GM21381 (cell line): ENCODE measurements around the gene FAIM2.

Experiments
- ATAC-seq: cut with Tn5 transposase; IDR thresholded peaks from one replicate; pipeline ENCODE4 v1.9.1; 2021; ENCODE audit warnings: mild to moderate bottlenecking, moderate library complexity; ENCODE audit not compliant: unreplicated experiment

The FAIM2 gene

DNA sequence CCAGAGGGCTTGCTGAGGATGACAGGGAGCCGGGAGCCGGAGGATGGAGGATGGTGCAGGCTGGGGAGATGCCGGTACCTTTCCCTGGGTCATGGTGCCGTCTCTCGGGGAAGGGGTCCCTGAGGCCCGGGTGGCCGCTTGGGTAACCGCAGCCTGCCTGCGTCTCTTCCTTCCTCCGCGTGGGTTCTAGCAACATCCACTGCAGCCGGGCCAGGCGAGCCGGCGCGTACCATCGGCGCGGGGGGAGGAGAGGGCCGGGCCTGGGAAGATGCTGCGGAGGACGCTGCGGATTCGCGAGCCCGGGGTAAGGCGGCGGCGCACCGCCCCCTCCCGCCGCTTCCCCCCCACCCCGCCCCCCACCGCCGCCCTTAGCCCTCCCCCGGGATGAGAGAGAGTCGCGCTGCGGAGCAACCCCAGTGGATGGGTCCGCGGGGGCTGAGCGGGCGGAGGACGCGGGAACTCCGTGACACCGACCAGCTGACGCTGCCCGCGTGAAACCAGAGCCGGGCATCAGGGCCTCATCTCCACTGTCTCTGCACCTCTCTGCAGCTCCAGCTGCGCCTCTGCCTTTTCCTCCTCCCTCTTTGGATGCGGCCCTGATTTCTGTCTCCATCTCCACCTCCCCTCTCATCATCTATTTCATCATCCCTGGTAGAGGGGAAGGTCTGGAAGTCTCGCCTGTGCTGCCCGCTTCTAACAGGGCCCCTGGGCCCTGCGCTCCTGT lies at the start of gene FAIM2:
Gene FAIM2, minus strand, starts transcription at position 201 of the 724 bp plus-strand sequence. Its CDS starts 108 bp downstream, at position 93.
- no peak for ATAC-seq

DNA sequence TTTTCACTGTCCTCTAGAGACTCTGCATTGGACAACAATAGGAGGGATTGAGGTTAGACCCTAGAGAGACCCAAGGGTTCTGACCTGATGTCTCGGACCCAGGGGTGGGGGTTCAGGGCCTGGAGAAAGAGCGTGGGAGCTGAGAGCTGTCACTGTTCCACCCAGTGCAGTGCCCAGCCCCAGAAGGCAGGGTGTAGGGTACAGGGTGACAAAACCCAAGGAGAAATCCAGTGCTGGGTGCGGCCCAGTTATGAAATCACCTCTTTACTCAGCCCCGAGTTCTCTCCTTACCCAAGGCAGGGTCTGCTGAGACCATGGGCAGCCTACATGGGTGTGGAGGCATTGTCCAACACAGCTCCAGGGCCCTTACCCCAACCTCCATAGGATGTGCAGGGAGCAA lies 49.5 kb upstream of the FAIM2 start:
- no peak for ATAC-seq

- no peak for ATAC-seq
Observed at GRCh38 chr12:49952391-49953055, 48.8 kb upstream of the FAIM2 start.

DNA sequence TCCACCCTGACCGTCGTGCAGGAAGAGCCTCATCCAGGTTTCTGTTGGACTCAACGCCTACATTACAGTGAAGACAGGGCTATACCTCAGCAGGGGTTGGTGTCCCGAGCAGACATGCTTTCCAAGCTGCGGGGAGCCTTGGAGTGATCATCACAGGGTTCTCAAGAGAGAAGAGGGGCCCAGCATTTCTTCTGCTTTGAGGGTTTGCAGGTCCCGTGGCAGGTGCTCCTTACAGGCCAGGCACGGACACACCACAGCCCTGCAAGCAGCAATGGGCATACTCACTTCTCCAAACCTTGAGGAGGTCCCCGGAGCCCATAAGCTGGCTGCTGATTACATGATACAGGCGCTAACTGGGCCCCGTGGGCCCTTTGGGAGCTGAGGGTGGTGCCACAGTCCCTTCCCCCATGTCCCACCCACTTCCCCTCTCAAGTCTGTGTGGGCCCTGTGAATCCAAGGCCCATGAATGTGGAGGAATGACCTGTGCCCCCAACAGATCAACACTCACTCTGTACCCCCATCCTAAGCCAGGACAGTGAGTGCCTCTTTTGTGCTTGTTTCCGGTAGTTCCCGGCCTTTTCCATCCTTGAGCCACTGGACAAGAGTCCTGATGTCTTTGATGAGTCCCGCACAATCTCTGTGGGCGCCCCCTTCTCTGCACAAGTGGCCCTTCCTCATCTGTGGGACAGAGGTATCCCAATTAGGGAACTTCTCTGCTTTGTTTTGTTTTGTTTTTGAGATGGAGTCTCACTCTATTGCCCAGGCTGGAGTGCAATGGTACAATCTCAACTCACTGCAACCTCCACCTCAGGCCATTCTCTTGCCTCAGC lies 47.9 kb upstream of the FAIM2 start:
- ATAC-seq: no peak

DNA sequence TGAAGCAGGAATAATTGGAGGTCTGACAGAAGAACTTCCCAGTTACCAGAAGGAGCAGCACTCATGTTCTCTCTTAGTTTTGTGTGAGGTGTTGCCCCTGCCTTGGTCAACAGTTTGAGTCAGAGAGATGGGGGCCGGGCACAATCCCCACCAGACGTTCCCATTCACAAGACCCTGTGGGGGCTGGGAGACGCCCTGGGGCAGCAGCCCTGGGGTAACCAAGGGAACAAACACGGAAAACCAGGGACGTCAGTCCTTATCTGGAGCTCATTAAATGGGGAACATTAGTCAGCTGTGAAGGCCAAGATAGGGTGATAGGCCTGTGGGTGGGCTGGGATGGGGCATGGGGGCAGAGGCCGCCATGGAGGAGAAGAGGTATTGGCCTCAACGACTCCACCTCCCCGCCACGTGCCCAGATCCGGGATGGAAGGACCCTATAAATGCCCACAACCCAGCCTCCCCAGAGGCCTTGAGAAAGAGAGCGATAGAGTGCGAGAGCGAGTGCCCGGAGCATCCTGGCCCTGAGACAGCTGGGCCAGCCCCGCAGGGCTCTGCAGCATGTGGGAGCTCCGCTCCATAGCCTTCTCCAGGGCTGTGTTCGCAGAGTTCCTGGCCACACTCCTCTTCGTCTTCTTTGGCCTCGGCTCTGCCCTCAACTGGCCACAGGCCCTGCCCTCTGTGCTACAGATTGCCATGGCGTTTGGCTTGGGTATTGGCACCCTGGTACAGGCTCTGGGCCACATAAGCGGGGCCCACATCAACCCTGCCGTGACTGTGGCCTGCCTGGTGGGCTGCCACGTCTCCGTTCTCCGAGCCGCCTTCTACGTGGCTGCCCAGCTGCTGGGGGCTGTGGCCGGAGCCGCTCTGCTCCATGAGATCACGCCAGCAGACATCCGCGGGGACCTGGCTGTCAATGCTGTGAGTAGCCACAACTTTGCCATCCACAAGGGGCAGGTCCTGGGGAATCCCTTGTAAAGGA lies 46.9 kb upstream of the FAIM2 start, which contains the start of gene AQP2:
Gene AQP2, plus strand, starts transcription at position 465 of the 979 bp plus-strand sequence. Its CDS starts 94 bp downstream, at position 559.
- no peak for ATAC-seq

DNA sequence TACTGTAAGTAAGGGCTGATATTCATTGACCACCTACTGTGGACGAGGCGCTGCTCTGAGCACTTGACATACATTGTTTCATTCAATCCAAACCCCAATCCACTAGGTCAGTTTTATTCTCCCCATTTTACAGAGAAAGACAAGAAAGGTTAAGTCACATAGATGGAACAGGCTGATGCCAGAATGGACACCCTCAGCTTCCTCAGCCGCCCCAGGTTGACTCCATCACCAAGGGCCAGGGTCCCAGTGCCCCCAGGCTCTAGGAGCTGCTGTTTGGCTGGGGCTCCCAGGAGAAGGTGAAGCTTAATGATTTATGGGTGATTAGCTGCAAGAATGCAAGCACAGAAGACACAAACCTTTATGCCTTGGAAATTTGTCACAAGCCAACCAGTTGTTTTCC lies 46.2 kb upstream of the FAIM2 start:
- ATAC-seq: no peak

DNA sequence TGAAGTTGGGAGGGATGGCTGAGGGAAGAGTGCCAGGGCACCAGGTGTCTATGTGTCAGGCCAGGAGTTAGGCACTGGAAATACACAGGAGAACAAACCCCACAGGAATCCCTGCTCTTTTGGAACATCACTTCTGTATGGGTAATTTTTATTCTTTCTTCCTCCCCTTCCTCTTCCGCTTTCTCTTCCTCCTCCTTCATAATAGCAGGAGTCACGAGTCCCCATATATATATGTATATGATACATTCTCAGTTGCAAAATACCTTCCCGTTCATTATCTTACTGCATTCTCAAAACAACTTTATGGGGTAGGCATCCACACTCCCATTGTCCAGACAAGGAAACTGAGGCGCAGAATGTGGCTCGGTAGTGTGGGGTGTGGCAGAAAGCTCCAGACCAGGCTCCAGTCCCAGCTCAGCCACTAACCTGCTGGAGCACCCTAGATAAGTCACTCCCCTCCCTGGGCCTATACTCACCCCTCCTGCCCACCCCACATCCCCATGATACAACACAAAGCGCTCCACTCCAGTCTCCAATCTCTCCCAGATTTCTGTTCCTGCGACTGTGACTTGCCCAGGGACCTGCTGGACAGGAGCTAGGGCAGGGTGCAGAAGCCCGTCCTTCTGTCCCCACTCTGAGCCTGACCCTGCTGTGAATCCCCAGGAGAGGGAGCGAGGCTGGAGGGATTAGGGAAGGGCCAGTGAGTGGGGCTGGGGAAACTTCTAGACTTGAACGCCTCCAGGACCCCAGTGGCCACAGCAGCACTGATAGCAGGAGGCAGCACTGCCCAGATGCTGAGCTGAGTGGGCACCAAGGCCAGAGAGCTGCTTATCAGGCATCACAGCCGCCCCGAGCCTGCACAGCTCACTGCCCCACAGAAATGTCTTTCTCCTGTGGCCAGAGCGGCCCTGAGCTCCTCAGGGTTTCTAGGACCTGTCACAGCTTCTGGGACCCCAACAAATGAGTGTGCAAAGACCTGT lies 45.5 kb upstream of the FAIM2 start:
- ATAC-seq: no peak

- ATAC-seq: no peak
Observed at GRCh38 chr12:49947593-49948226, 44.0 kb upstream of the FAIM2 start.

DNA sequence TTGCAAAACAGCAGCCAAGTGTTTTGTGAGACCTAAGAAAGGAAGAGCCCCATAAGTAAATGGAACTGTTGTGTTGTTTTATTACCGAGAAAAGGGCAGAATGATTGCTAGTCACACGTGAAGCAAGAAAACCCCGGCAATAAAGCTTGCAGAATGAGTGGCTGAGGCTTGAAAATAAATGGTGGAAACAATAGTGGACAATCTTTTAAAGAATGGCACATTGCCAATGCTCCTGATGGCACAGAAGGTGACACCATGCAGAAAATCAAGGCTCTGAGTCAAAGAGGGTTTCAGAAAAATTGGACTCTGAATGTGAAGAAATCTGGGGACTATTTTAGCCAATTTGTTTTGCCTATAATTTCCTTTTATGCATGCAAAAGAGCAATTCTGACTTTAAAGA lies 42.8 kb upstream of the FAIM2 start:
- no peak for ATAC-seq

DNA sequence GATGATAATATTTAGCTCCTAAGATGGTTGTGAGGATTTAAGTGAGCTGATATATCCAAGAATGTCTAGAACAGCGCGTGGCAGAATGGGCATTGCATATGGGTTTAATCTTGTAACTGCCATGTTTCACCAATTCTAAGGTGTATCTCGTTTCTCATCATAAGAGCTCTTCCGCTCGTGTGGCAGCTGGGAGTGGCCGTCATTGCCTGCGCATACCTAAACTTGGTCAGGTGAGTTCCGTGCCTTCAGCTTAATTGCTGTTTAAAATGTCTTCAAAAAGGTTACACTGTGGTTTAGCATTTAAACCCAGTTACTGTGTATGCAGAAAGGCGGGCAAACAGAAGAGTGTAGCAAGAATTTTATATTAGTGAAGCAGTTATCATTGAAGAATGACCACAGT lies 42.4 kb upstream of the FAIM2 start:
- no peak for ATAC-seq

- ATAC-seq: no peak
Observed at GRCh38 chr12:49945394-49946080, 41.8 kb upstream of the FAIM2 start.

DNA sequence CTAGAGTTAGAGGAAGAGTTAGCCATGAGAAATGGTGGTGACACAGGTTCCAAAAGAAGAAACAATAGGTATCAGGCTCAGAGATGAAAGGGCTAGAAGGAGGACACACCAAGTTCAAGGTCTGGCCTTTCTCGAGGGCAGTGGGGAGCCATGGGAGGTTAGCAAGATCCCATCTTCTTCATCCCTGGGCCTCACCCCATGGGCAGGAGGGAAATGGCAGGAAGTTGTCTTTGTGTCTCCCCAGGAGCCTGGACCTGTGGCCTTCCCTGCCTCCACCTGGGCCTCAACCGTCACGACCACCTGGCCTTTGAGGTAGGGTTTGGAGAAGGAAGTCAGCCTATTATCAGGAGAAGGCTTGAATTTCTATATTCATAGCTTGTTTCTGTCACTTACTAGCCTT lies 41.0 kb upstream of the FAIM2 start:
- no peak for ATAC-seq

DNA sequence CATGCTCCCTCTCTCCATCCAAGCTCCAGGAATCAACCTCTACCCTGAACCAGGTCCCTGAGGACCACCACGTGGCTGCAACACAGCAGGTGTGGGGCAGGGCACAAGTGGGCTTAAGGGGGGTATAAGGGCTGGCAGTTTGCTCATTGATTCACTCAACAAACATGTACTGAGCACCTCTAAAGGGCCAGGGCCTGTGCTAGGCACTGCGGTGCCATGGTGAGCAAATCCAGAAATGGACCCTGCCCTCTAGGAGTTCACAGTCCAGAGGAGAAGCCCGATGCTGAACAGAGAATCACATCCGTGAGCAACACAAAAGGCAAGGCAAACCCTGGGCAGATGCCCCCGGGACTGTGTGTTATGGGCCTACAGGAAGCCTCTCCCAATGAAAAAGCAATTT lies 40.3 kb upstream of the FAIM2 start:
- ATAC-seq: no peak

- ATAC-seq: no peak
Observed at GRCh38 chr12:49943625-49943960, 39.9 kb upstream of the FAIM2 start.

GRCh38 chr12:49942921-49943624 lies 39.4 kb upstream of the FAIM2 start:
- ATAC-seq: no peak

GRCh38 chr12:49942512-49942893 lies 38.8 kb upstream of the FAIM2 start:
- no peak for ATAC-seq

DNA sequence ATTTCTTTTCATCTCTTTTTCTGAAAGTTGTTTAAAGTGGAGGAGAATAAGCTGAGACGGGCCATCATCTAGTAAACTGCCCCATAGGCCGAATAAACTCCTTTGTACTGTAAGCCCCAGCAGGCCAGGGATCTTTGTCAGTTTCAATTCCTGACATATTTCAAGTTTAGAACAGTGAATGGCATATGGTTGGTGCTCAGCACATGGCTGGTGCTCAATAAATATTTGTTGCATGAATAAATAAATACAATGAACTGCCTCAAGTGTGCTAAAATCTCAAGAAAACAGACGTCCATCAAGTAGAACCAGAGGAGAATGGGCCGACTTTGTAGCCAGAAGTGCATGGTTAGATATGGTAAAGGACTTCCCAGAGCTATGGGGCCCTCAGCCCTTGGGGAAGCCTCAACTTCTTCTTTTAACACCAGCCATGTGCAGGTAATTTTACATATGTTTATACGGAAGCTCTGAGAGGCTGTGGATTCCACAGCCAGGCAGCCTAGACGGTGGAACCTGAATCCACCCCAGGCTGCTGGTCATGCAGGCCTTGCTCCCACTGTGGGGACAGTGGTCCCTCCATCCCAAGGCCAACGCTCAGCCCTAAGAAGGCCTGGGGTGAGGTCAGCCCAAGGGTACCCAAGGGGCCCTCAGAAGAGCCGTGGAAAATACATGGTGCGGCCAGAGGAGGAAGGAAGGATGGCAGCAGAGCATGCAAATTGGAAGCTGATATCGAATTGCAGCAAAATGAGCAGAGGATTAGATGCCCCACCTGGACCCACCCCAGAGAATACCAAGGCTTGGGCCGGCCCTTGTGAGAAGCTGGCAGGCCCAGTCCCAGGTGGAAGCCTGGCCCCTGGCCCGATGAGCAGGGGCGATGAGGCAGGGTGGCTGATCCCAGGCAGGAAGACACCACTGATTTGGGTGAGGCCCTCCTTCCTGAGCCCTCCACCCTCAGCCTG lies 38.1 kb upstream of the FAIM2 start:
- ATAC-seq: no peak
